SK-N-MC (cell line): ENCODE measurements around the gene FAM53B.

Source experiments
- EZH2 ChIP-seq: fragments of 200-600 bp; sonication (generic); IDR thresholded peaks from one replicate; pipeline ENCODE4 v1.6.1; 2017; ENCODE audit warnings: antibody characterized with exemption
- POLR2AphosphoS5 ChIP-seq: IDR thresholded peaks from 2 replicates; pipeline ENCODE4 v1.6.1; 2012; ENCODE audit warnings: mild to moderate bottlenecking, low read depth, low read length, borderline replicate concordance

DNA sequence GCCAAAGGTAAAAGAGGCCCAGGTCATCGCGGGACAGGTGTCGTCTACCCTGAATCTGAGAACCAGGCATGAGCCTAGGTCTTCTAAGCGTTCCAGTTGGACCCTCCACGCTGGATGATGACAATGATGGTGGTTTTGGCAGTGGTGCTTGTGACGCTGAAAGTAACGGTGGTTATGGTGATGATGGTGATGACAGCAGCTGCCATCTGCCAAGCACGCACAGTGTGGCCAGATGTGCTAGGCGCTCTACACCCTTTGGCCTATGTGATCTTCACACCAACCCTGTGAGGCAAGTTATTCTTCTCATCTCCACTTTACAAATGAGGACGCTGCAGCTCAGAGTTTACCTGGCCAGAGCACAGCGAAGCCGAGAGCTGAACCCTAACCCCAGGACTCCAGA lies 93.9 kb downstream of the FAM53B start:
- TF ChIP-seq EZH2 (no peak), POLR2AphosphoS5 (no peak)
